H9 (cell line): ENCODE measurements around the gene DZANK1. TPM values are rescaled to one million over a fixed set of nuclear protein-coding genes. Genes with fewer than 3 reads are reported as not detected.

Experiments
- DNase-seq: peaks from one replicate; pipeline ENCODE4 v3.0.0-alpha.2; 2017
- H2AFZ ChIP-seq: one replicate; pipeline ENCODE4 v1.6.1; 2013; ENCODE audit warnings: mild to moderate bottlenecking, low read length, control low read depth, moderate library complexity
- H2AK5ac ChIP-seq: 2 replicates; pipeline ENCODE4 v1.6.1; 2013; ENCODE audit warnings: low read length, control low read depth, mixed read lengths; ENCODE audit not compliant: insufficient read length
- H2BK120ac ChIP-seq: one replicate; pipeline ENCODE4 v1.6.1; 2013; ENCODE audit warnings: low read depth, mild to moderate bottlenecking, low read length, control low read depth, inconsistent platforms; ENCODE audit not compliant: poor library complexity, severe bottlenecking
- H2BK12ac ChIP-seq: 2 replicates; pipeline ENCODE4 v1.6.1; 2013; ENCODE audit warnings: low read length, control low read depth, mixed read lengths, low read depth; ENCODE audit not compliant: insufficient read length
- H2BK15ac ChIP-seq: 2 replicates; pipeline ENCODE4 v1.6.1; 2013; ENCODE audit warnings: low read depth, low read length, control low read depth
- H2BK20ac ChIP-seq: one replicate; pipeline ENCODE4 v1.6.1; 2013; ENCODE audit warnings: low read depth, mild to moderate bottlenecking, low read length, control low read depth, inconsistent platforms; ENCODE audit not compliant: poor library complexity, severe bottlenecking
- H2BK5ac ChIP-seq: 2 replicates; pipeline ENCODE4 v1.6.1; 2013; ENCODE audit warnings: low read length, control low read depth, mixed read lengths; ENCODE audit not compliant: insufficient read length
- H3K14ac ChIP-seq: 2 replicates; pipeline ENCODE4 v1.6.1; 2013; ENCODE audit warnings: low read length, control low read depth; ENCODE audit not compliant: insufficient read depth
- H3K18ac ChIP-seq: 2 replicates; pipeline ENCODE4 v1.6.1; 2013; ENCODE audit warnings: low read depth, mild to moderate bottlenecking, mixed read lengths, low read length, control low read depth; ENCODE audit not compliant: insufficient read length
- H3K23ac ChIP-seq: 2 replicates; pipeline ENCODE4 v1.6.1; 2013; ENCODE audit warnings: low read length, control low read depth, mixed read lengths, low read depth; ENCODE audit not compliant: insufficient read length
- H3K23me2 ChIP-seq: 2 replicates; pipeline ENCODE4 v1.6.1; 2013; ENCODE audit warnings: low read depth, mild to moderate bottlenecking, mixed read lengths, low read length, control low read depth; ENCODE audit not compliant: insufficient read length, poor library complexity, severe bottlenecking
- H3K27ac ChIP-seq: 2 replicates; pipeline ENCODE4 v1.5.1; 2013; ENCODE audit warnings: low read length, control low read depth, mixed read lengths, low read depth; ENCODE audit not compliant: insufficient read length
- H3K27me3 ChIP-seq: 2 replicates; pipeline ENCODE4 v1.6.1; 2013; ENCODE audit warnings: low read length, control low read depth, inconsistent platforms; ENCODE audit not compliant: insufficient read depth
- H3K4ac ChIP-seq: 2 replicates; pipeline ENCODE4 v1.6.1; 2013; ENCODE audit warnings: low read depth, mild to moderate bottlenecking, control low read depth, inconsistent platforms, low read length, moderate library complexity
- H3K4me1 ChIP-seq: 2 replicates; pipeline ENCODE4 v1.6.1; 2013; ENCODE audit warnings: low read length, control low read depth, inconsistent platforms; ENCODE audit not compliant: insufficient read depth
- H3K4me2 ChIP-seq: 2 replicates; pipeline ENCODE4 v1.6.1; 2013; ENCODE audit warnings: low read length, control low read depth, mixed read lengths; ENCODE audit not compliant: insufficient read length, insufficient read depth
- H3K56ac ChIP-seq: 2 replicates; pipeline ENCODE4 v1.6.1; 2013; ENCODE audit warnings: low read depth, mild to moderate bottlenecking, mixed read lengths, low read length, control low read depth; ENCODE audit not compliant: insufficient read length
- H3K79me1 ChIP-seq: 2 replicates; pipeline ENCODE4 v1.6.1; 2013; ENCODE audit warnings: low read depth, mild to moderate bottlenecking, moderate library complexity, low read length, control low read depth, inconsistent platforms; ENCODE audit not compliant: insufficient read depth, poor library complexity, severe bottlenecking
- H3K79me2 ChIP-seq: 2 replicates; pipeline ENCODE4 v1.6.1; 2013; ENCODE audit warnings: low read length, control low read depth, inconsistent platforms; ENCODE audit not compliant: insufficient read depth
- H3K9ac ChIP-seq: 2 replicates; pipeline ENCODE4 v1.6.1; 2013; ENCODE audit warnings: low read length, control low read depth, mixed read lengths; ENCODE audit not compliant: insufficient read length; ENCODE audit errors: extremely low read depth
- H3K9me3 ChIP-seq: one replicate; pipeline ENCODE4 v1.6.1; 2013; ENCODE audit warnings: low read depth, low read length, inconsistent platforms; ENCODE audit not compliant: control insufficient read depth
- H3T11ph ChIP-seq: one replicate; pipeline ENCODE4 v1.6.1; 2013; ENCODE audit warnings: mild to moderate bottlenecking, low read length, control low read depth, inconsistent platforms
- H4K20me1 ChIP-seq: one replicate; pipeline ENCODE4 v1.6.1; 2013; ENCODE audit not compliant: control insufficient read depth, insufficient read length, insufficient read depth
- H4K5ac ChIP-seq: 2 replicates; pipeline ENCODE4 v1.6.1; 2013; ENCODE audit warnings: low read depth, mild to moderate bottlenecking, mixed read lengths, low read length, control low read depth; ENCODE audit not compliant: insufficient read length
- H4K8ac ChIP-seq: replicated peaks from 2 replicates; pipeline ENCODE4 v1.6.1; 2013; ENCODE audit warnings: low read length, control low read depth, mixed read lengths, low read depth; ENCODE audit not compliant: insufficient read length
- H4K91ac ChIP-seq: 2 replicates; pipeline ENCODE4 v1.6.1; 2013; ENCODE audit warnings: low read depth, mild to moderate bottlenecking, moderate library complexity, mixed read lengths, low read length, control low read depth; ENCODE audit not compliant: insufficient read length
- H3K27ac Mint-ChIP-seq, 3 experiments: 2 replicates in 2 of 3; 3 replicates in 1 of 3; pipeline ENCODE4 v1.8.0; 2020 to 2021; ENCODE audit warnings: mixed read lengths in 3 of 3, mild to moderate bottlenecking in 1 of 3, moderate library complexity in 1 of 3
- H3K27me3 Mint-ChIP-seq: 2 replicates; pipeline ENCODE4 v1.8.0; 2021; ENCODE audit warnings: low read depth, mild to moderate bottlenecking, moderate library complexity, mixed read lengths
- H3K36me3 Mint-ChIP-seq, 3 experiments: 2 replicates in 2 of 3; 3 replicates in 1 of 3; pipeline ENCODE4 v1.8.0; 2020 to 2021; ENCODE audit warnings: low read depth in 3 of 3, mixed read lengths in 3 of 3; ENCODE audit not compliant: insufficient read depth in 1 of 3
- H3K4me1 Mint-ChIP-seq, 2 experiments: 2 replicates each; pipeline ENCODE4 v1.8.0; 2020; ENCODE audit warnings: mixed read lengths in 2 of 2
- H3K4me3 Mint-ChIP-seq, 2 experiments: 2 replicates in 1 of 2; 3 replicates in 1 of 2; pipeline ENCODE4 v1.8.0; 2020 to 2021; ENCODE audit warnings: mild to moderate bottlenecking in 2 of 2, mixed read lengths in 2 of 2, moderate library complexity in 1 of 2
- H3K9me3 Mint-ChIP-seq, 2 experiments: 2 replicates in 1 of 2; 3 replicates in 1 of 2; pipeline ENCODE4 v1.8.0; 2020; ENCODE audit warnings: mild to moderate bottlenecking in 2 of 2, mixed read lengths in 2 of 2, moderate library complexity in 1 of 2
- WGBS: extraction: QIAGEN DNeasy Blood & Tissue Kit; methylation state at CpG from one replicate; pipeline ENCODE4 v1.1.7; 2013; ENCODE audit warnings: missing lambda C conversion rate, low lambda C conversion rate, mixed read lengths; ENCODE audit not compliant: insufficient read length; ENCODE audit errors: extremely low coverage; 5-methylcytosine and 5-hydroxymethylcytosine counted together
- total RNA-seq: library from RNA; stranded (reverse); gene quantifications from 2 replicates; pipeline ENCODE4 v1.2.1, GENCODE V29; 2021
- TF ChIP-seq, protein P1 (sequence below): fragments of 200-600 bp; sonication (generic); conservative IDR thresholded peaks from 3 replicates; pipeline ENCODE4 v1.8.0; 2021; ENCODE audit warnings: antibody characterized with exemption, mild to moderate bottlenecking

The DZANK1 gene
- total RNA-seq, 1 experiment from 2014 or later, result 10.5 TPM

GRCh38 chr20:18390201-18390600, 76.6 kb downstream of the DZANK1 start:
- H3K27me3 ChIP-seq, result no peaks in the 10 kb centered on the region
- no peak overlapping the region for H3T11ph ChIP-seq
- no peak overlapping the region for H2BK120ac ChIP-seq
- H3K79me2 ChIP-seq, result no peaks in the 10 kb centered on the region
- H3K79me1 ChIP-seq, result no peaks in the 10 kb centered on the region
- no peaks in the 10 kb centered on the region for H3K27me3 Mint-ChIP-seq
- no peak overlapping the region for H3K23ac ChIP-seq
- H3K4me3 Mint-ChIP-seq, result no peak overlapping the region
- WGBS, result no CpG with 5 or more reads among the region's 3 CpGs
- no peak overlapping the region for H4K5ac ChIP-seq
- no peak overlapping the region for H2BK12ac ChIP-seq
- no peaks in the 10 kb centered on the region for H3K4me1 ChIP-seq
- H3K56ac ChIP-seq, result no peak overlapping the region
- H4K8ac ChIP-seq, result no peak overlapping the region
- H3K27ac Mint-ChIP-seq, result no peak overlapping the region
- no peaks in the 10 kb centered on the region for H3K9me3 ChIP-seq
- H3K27ac ChIP-seq, result no peak overlapping the region
- H3K18ac ChIP-seq, result no peak overlapping the region
- no peak overlapping the region for H2BK5ac ChIP-seq
- no peak overlapping the region for H2BK15ac ChIP-seq
- H2BK20ac ChIP-seq, result no peak overlapping the region
- no peak overlapping the region for H3K4ac ChIP-seq
- no peaks in the 10 kb centered on the region for H3K23me2 ChIP-seq
- H3K36me3 Mint-ChIP-seq, result peaks cover 2 to 17% (median 6%) of the 10 kb centered on the region in 3 experiments; a peak in 6 of 7 replicates
- no peak overlapping the region for H3K4me2 ChIP-seq
- H4K20me1 ChIP-seq, result no peaks in the 10 kb centered on the region
- H3K9me3 Mint-ChIP-seq, result no peaks in the 10 kb centered on the region
- no peak for DNase-seq
- H3K14ac ChIP-seq, result no peak overlapping the region
- TF ChIP-seq, protein P1, sequence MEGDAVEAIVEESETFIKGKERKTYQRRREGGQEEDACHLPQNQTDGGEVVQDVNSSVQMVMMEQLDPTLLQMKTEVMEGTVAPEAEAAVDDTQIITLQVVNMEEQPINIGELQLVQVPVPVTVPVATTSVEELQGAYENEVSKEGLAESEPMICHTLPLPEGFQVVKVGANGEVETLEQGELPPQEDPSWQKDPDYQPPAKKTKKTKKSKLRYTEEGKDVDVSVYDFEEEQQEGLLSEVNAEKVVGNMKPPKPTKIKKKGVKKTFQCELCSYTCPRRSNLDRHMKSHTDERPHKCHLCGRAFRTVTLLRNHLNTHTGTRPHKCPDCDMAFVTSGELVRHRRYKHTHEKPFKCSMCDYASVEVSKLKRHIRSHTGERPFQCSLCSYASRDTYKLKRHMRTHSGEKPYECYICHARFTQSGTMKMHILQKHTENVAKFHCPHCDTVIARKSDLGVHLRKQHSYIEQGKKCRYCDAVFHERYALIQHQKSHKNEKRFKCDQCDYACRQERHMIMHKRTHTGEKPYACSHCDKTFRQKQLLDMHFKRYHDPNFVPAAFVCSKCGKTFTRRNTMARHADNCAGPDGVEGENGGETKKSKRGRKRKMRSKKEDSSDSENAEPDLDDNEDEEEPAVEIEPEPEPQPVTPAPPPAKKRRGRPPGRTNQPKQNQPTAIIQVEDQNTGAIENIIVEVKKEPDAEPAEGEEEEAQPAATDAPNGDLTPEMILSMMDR, result no peak
- H2AFZ ChIP-seq, result no peak overlapping the region
- H3K4me1 Mint-ChIP-seq, result peaks cover 9 to 15% of the 10 kb centered on the region in 2 experiments
- no peak overlapping the region for H4K91ac ChIP-seq
- no peak overlapping the region for H2AK5ac ChIP-seq
- H3K9ac ChIP-seq, result no peak overlapping the region
